GM19438 (cell line): ENCODE data around the gene FAM25G.
"Not testable (repeated sequence)": the region's sequence is repeated elsewhere in the genome, so short reads cannot be mapped to it uniquely, and the experiment has no call there.

Experiments
- ATAC-seq: cut with Tn5 transposase; IDR thresholded peaks from one replicate; pipeline ENCODE4 v1.9.1; 2021; ENCODE audit warnings: low read depth; ENCODE audit not compliant: unreplicated experiment

Gene FAM25G

DNA sequence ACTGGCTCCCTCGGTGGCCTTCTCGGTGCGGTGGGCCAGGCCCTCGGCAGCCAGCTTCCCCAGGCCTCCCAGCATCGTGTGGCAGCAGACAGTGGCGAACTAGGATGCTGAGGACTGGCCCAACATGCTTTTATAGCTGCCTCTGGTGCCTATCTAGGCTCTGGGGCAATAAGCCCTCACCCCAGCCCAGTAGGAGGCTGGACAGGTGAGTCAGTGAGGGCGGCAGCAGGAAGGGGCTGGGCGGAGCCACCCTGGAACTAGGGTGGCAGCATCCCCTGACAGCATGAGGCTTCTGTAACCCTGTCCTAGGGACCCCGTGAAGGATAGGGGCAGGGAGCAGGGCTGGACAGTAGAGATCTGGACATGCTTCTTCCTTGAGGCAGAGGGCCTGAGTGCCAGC, at the start of gene FAM25G:
FAM25G (minus strand) TSS at position 101 of the 400 bp plus-strand sequence; CDS start at position 75, 26 bp downstream.
- not testable (repeated sequence) for ATAC-seq

GRCh38 chr10:47536430-47536829, 44.9 kb upstream of the FAM25G start:
- not testable (repeated sequence) for ATAC-seq

GRCh38 chr10:47523475-47523874, 32.0 kb upstream of the FAM25G start, which contains the start of gene AGAP9:
AGAP9 (minus strand) TSS chr10:47523638; CDS start chr10:47523526, 112 bp downstream.
- ATAC-seq: not testable (repeated sequence)

DNA sequence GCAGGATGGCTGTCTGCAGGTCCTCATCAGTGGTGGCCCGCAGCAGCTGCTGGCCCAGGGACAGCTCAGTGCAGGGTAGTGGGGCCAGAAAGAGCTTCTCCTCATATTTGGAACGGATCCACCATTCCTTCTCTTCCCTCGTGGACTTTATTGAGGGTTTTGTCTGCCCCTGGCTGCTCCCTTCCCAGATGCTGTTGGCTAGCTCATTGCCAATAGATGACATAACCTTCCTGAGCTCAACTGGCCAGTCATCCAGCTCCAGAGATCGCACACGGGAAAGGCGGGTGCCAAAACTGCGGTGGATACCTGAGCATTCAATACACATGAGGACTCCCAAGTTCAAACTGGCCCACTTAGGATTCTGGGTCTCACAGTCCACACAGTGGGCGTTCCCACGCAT, 10.8 kb upstream of the FAM25G start:
- ATAC-seq: not testable (repeated sequence)

DNA sequence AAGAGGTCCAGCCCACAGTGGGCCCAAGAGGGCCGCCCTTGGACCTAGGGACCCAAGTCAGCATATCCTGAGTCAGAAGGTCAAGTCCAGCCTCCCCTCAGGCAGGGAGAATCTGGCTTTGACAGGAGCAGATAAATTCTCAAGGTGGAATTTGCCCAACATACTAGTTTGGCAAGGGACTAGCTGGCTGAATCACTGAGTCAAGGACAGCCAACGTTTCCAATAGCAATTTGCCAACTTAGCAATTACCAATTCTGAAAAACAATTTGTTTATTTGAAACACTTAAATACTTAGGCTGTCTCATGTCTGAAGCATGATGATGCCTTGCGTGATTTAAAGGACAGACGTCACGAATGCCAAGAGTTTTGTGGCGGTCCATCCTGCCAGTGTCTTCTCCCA, 2.7 kb upstream of the FAM25G start:
- ATAC-seq: not testable (repeated sequence)

DNA sequence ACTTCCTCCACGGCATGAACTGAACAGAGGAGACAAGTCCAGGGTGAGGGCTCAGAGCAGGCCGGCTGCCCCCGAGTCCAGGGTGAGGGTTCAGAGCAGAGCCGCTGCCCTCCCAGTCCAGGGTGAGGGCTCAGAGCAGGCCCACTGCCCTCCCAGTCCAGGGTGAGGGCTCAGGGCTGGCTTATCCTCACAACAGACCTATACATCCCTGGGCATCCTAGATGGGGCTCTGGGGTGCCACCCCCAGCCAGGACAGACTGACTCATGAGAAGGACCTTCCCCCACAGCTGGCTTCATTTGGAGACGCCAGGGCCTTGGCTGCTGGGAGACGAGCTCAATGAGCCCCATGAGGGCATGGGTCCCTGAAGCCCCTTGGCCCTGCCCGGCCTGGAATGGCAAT, 1.9 kb downstream of the FAM25G start:
- ATAC-seq: not testable (repeated sequence)

- not testable (repeated sequence) for ATAC-seq
Measured at GRCh38 chr10:47485943-47486342, 5.6 kb downstream of the FAM25G start.

- ATAC-seq: not testable (repeated sequence)
Measured at GRCh38 chr10:47484786-47485185, 6.7 kb downstream of the FAM25G start.

DNA sequence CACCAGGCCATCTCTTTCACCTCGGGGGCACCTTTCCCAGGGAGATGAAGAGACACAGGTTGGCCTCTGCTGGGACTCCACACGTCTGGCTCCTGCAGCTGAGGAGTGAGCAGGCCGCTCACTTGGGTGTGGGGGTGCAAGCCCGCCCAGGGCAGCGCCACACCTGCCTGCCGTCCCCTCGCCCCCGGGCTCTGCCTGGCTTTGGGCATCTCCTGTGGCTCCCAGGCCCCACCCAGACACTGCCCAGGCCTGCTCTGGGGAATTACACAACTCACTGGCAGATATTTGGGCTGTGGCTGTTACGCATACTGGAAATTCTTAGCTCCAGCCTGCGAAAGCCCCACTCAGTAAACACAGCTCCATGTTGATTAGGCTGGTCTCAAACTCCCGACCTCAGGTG, 7.6 kb downstream of the FAM25G start, which contains the start of gene ANXA8:
ANXA8 (minus strand) TSS at position 193 of the 400 bp plus-strand sequence; CDS start at position 11, 182 bp downstream.
- ATAC-seq: not testable (repeated sequence)

DNA sequence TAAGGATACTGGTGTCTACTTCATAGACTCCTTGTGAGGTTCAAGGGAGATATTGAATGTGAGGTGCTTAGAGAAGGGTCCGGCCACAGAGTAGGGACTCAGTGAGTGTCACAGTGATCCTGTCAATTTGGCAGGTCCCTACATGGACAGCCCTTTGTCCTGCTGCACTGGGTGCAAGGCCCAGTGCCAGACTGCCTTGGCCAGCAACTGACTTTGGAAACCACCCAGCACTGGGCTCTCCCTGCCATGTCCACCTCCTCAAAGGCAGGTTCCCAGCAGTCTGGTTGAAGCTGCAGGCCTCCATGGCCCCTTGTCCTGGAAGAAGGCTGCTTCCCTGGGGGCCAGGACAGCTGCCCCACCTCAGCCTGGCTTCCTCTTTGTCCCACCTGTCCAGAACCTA, 9.1 kb downstream of the FAM25G start:
- not testable (repeated sequence) for ATAC-seq

- ATAC-seq: not testable (repeated sequence)
Measured at GRCh38 chr10:47481768-47482181, 9.7 kb downstream of the FAM25G start.

GRCh38 chr10:47481182-47481766, 10.2 kb downstream of the FAM25G start:
- not testable (repeated sequence) for ATAC-seq

GRCh38 chr10:47480133-47480532, 11.4 kb downstream of the FAM25G start:
- ATAC-seq: not testable (repeated sequence)

DNA sequence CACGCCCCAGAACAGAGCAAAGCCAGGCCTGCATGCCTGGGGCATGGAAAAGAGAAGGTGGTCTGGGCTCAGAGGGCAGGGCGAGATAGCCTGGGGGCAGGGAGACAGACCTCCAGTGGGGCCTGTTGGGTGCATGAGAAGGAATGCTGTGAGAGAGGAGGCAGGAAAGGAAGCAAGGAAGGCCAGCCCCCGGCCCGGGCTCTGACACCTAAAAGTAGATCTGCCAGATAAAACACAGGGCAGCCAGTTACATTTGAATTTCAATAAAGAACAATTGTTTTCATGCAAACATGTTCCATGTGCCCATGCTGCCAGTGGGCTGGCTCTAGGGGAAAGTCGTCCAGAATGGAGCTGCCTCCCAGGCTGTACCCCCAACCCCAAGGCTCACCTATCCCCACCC, 13.4 kb downstream of the FAM25G start:
- ATAC-seq: not testable (repeated sequence)

- ATAC-seq: not testable (repeated sequence)
Measured at GRCh38 chr10:47477078-47477477, 14.4 kb downstream of the FAM25G start.

DNA sequence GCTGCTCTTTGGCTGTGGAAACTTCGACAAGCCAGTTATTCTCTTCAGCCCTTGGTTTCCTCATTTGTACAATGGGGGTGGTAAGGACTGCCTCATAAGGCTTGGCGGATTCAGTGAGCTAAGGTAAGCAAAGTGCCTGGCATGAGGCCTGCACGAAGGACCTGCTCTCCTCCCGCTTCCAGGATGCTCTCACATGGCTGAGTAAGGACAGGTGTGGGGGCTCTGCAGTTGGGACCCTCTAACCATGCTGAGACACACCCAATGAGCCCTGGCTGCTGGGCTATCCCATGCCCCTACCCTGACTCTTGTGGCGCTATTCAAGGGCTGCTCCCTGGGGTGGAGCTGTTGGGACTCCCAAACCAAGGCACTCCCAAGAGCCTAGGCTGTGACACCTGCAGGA, 16.4 kb downstream of the FAM25G start:
- not testable (repeated sequence) for ATAC-seq

- not testable (repeated sequence) for ATAC-seq
Measured at GRCh38 chr10:47473516-47473915, 18.0 kb downstream of the FAM25G start.

- ATAC-seq: not testable (repeated sequence)
Measured at GRCh38 chr10:47472647-47473046, 18.9 kb downstream of the FAM25G start.

GRCh38 chr10:47472072-47472471, 19.4 kb downstream of the FAM25G start:
- ATAC-seq: not testable (repeated sequence)

GRCh38 chr10:47468731-47469528, 22.6 kb downstream of the FAM25G start:
- not testable (repeated sequence) for ATAC-seq

- not testable (repeated sequence) for ATAC-seq
Measured at GRCh38 chr10:47467957-47468356, 23.5 kb downstream of the FAM25G start.
